HG03097 (cell line): ENCODE results near the gene TTLL11.

Source experiments
- ATAC-seq: cut with Tn5 transposase; IDR thresholded peaks from one replicate; pipeline ENCODE4 v1.9.1; 2021; ENCODE audit not compliant: unreplicated experiment, low FRiP score

Gene TTLL11

GRCh38 chr9:122111413-122112085, 18.4 kb upstream of the TTLL11 start:
- ATAC-seq, result no peak

GRCh38 chr9:122110100-122110833, 17.2 kb upstream of the TTLL11 start:
- no peak for ATAC-seq

- ATAC-seq, result no peak
These were observed 16.1 kb upstream of the TTLL11 start for GRCh38 chr9:122109035-122109813.

DNA sequence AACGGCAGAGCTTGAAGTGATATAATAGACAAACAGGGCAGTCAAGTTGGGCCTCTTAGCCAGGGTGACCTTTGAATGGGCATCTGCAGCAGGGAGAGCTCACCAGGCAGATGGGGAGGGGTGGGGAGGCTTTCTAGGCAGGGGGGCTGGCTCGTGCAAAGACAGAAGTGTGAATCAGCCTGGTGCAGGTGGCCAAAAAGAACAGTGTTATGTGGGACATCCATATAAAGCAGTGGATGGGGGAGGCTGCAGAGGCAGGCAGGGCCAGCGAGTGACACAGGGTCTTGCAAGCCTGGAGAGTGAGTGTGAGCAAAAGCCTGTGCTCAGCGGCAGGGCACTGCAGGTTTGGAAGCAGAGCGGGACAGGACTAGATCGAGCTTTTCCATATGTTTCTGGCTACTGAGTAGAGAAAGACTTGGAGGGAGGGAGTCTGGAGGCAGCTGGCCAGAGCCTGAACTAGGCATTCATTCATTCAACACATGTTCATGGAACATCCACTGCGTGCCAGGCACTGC, 14.2 kb upstream of the TTLL11 start:
- no peak for ATAC-seq

- ATAC-seq, result no peak
These were observed 13.5 kb upstream of the TTLL11 start for GRCh38 chr9:122106576-122106975.

- no peak for ATAC-seq
These were observed 10.9 kb upstream of the TTLL11 start for GRCh38 chr9:122103985-122104384.

- ATAC-seq, result no peak
These were observed 9.0 kb upstream of the TTLL11 start for GRCh38 chr9:122102156-122102555.

GRCh38 chr9:122100756-122101155, 7.6 kb upstream of the TTLL11 start:
- no peak for ATAC-seq

GRCh38 chr9:122099271-122099869, 6.3 kb upstream of the TTLL11 start:
- ATAC-seq, result no peak

DNA sequence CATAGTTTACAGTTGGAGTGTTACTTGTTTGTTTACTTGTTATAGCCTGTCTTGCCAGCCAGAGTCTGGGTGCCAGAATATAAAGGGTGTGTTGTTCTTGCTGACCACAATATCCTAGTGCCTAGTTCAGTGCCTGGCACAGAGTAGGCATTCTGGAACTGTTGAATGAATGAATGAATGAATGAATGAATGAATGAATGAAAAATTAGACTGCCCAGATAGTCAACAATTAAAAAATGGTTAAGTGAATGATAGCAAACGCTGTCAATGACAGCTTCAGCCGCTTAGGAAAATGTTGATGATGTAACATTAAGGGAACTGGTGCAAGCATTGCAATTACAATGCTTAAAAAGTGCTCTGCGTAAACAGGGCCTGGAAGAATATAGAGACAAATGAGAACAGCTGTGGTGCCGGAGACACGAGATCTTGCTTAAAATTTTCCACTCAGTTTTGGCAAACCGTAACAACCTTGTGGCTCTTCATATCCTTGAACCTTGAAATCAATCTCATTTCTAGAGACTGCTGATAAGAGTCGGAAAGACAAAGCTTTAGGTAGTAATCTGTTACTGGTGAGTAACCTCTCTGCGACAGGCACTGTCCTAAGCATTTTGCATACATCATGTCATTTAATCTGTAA, 4.7 kb upstream of the TTLL11 start:
- ATAC-seq, result no peak

DNA sequence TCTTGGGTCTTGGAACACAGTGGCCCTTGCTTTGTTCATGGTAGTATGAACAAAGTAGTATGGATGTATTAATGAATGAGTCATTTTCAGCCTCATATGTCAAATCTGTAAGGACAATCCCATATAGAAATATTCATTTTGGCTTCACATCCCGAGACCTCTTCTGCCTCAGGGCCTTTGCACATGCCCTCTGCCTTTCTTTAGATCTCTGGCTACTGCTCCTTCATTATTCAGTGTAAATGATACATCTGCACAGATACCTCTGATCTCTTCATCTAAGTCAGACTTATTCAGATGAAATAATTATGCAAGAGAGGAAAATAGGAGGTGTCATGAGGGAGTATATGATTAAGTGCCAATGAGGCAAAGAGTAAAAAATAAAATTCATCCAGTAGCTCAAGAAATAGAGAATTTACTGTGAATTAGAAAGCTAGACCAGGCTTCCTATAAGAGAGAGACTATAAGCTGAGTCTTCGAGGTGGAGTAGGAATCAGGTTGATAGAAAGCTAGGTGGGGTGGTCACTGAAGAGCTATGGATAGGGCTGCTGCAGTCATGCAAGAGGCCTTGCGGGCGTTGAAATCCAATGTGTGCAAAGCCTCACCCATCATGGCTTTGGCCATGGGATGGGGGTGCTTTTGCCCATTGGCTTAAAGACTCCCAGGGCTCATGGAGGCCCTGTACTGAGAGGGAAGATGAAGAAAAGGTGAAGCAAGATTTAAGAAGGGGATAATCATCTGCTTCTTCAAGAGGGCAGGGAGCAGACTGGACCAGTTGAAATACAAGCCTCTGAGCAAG, 3.7 kb upstream of the TTLL11 start:
- ATAC-seq, result no peak

- no peak for ATAC-seq
These were observed 2.1 kb upstream of the TTLL11 start for GRCh38 chr9:122095010-122095767.

DNA sequence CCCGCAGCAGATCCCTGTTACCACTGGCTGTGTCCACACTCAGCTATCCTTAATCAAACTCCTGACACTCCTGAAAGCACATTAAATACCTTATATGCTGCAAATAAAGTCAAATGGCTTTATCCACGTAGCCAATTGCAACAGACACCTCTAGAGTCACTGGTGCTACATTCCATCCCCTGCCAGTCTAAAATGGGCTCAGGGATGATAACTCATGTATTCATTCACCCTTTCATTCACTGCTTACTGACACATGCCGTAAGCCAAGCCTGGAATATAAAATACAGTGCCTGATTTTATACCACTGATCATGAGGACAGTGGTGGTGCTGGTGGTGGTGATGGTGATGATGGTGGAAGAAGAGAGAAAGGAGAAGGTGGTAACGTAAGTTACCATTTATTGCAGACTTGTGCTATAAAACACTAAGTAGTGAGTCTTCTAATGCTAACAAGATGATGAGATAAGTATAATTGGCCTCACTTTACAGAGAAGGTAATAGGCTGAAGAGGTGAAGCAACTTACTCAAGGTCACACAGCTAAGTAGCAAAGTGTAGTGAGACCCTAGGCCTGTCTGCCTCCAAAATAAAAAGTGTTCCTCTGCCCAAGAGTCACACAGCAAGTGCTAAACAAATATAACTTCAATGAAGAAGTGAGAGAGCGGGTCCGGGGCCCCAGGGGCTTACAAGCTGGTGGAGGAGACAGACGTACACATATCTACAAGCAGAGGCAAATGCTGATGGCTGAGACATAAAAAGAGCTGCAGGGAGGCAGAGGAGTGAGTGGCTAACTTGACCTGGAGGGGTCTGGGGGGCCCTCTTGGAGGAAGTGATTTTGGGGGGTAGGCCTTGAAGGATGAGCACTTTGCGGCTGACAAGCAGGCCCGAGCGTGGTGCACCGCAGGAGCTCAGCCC, 1.2 kb downstream of the TTLL11 start:
- no peak for ATAC-seq

GRCh38 chr9:122090981-122091380, 2.1 kb downstream of the TTLL11 start:
- ATAC-seq, result no peak

DNA sequence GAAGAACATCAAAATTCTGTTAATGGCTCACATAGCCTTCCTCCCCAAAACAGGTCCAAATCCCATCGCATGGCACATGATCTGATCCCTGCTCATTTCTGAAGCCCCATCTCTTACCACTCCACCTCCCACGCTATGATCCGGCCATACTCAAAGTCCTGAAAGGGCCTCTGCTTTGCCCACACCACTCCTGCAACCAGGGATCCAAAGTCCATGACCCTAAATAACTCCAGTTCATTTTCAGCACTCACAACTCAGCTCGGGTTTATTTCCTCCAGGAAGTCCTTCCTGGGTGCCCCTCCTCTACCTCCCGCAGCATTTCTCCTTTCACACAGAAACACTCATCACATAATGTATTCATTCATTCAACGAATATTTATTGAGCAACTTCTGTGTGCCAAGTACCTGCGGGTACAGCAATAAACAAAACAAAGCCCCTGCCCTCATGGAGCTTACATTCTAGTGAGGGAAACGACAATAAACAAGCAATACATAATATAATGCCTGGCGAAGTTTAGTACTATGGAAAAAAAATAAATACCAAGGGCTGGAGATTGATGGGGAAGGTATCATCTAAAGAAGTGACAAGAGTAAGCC, 2.7 kb downstream of the TTLL11 start:
- ATAC-seq, result no peak

DNA sequence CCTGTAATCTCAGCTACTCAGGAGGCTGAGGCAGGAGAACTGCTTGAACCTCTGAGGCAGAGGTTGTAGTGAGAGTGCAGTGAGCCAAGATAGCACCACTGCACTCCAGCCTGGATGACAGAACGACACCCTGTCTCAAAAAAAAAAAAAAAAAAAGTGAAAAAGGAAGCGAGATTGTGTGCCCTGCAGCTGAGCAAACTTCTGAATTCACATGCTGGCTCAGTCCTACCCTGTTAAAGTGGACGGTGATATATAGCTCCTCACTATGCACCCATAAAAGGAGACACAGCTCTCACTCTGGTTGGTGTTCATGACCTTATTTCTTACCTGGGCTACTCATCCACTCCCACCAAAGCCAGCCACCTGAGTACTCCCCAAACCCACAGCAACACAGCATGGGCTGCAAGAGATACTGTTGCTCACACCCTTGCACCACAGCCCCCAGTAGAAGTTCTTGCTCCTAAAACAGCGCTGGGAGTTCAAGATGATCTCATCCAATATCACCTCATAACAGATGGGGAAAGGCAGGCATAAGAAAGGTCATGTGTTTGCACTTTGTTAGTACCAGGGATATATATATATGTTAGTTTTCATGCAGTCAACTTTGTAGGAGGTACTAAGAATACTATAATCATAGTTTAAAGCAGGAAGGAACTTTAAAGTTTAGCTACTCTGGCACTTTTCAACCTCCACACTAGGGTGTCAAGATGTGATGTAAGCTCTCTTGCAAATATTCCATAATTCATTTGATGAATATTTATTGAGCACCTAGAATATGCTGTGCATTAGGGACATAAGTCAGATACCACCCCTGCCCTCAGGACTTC, 4.0 kb downstream of the TTLL11 start:
- no peak for ATAC-seq
